NCI-H1105 treated with DMSO at 0.1 percent for 48 hours (cell line): Measurements from ENCODE around the gene CNTF.

Source experiments
- DNase-seq: peaks from one replicate; lab custom pipeline; 2025; lab: John Stamatoyannopoulos, UW

CNTF gene

GRCh38 chr11:58645854-58646253, 23.4 kb downstream of the CNTF start:
- no peak for DNase-seq

- no peak for DNase-seq
These were observed 24.8 kb downstream of the CNTF start for GRCh38 chr11:58647141-58647699.

GRCh38 chr11:58647866-58648265, 25.4 kb downstream of the CNTF start:
- no peak for DNase-seq

GRCh38 chr11:58649623-58650022, 27.2 kb downstream of the CNTF start:
- no peak for DNase-seq

GRCh38 chr11:58650496-58650895, 28.0 kb downstream of the CNTF start:
- DNase-seq = no peak

- DNase-seq = no peak
These were observed 30.3 kb downstream of the CNTF start for GRCh38 chr11:58652726-58653280.

GRCh38 chr11:58654079-58654907, 31.8 kb downstream of the CNTF start:
- peak; percentile 68 for DNase-seq

GRCh38 chr11:58654908-58655296, 32.4 kb downstream of the CNTF start:
- DNase-seq = no peak

GRCh38 chr11:58656348-58656747, 33.9 kb downstream of the CNTF start:
- DNase-seq = no peak

GRCh38 chr11:58658623-58659022, 36.2 kb downstream of the CNTF start:
- no peak for DNase-seq

- DNase-seq = no peak
These were observed 36.9 kb downstream of the CNTF start for GRCh38 chr11:58659404-58659803.

GRCh38 chr11:58659910-58660570, 37.6 kb downstream of the CNTF start:
- DNase-seq = no peak

- no peak for DNase-seq
These were observed 49.6 kb downstream of the CNTF start for GRCh38 chr11:58671983-58672633.

GRCh38 chr11:58674609-58675008, 52.1 kb downstream of the CNTF start:
- DNase-seq = peak; percentile 10
